ENCODE results near the gene PLD4.
"Not testable (repeated sequence)": the region's sequence is repeated elsewhere in the genome, so short reads cannot be mapped to it uniquely, and the experiment has no call there.

PLD4 gene

GRCh38 chr14:104887623-104888488 lies 36.8 kb upstream of the PLD4 start:
- TF ChIP-seq, protein P1, sequence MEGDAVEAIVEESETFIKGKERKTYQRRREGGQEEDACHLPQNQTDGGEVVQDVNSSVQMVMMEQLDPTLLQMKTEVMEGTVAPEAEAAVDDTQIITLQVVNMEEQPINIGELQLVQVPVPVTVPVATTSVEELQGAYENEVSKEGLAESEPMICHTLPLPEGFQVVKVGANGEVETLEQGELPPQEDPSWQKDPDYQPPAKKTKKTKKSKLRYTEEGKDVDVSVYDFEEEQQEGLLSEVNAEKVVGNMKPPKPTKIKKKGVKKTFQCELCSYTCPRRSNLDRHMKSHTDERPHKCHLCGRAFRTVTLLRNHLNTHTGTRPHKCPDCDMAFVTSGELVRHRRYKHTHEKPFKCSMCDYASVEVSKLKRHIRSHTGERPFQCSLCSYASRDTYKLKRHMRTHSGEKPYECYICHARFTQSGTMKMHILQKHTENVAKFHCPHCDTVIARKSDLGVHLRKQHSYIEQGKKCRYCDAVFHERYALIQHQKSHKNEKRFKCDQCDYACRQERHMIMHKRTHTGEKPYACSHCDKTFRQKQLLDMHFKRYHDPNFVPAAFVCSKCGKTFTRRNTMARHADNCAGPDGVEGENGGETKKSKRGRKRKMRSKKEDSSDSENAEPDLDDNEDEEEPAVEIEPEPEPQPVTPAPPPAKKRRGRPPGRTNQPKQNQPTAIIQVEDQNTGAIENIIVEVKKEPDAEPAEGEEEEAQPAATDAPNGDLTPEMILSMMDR (conservative IDR thresholded peaks at IDR 0.05; ENCODE audit: control insufficient read depth, insufficient read depth, low read depth, low read length), result no peak
- no peak overlapping the region for H3K4me3 ChIP-seq (ENCODE audit: control insufficient read depth, low read depth, low read length)
- DNase-seq (ENCODE audit: low read depth), result no peak

GRCh38 chr14:104888489-104889374 lies 35.9 kb upstream of the PLD4 start:
- H3K4me3 ChIP-seq (ENCODE audit: control insufficient read depth, low read depth, low read length), result no peak overlapping the region
- TF ChIP-seq, protein P1 (conservative IDR thresholded peaks at IDR 0.05; ENCODE audit: control insufficient read depth, insufficient read depth, low read depth, low read length), result no peak
- DNase-seq (ENCODE audit: low read depth), result no peak

DNA sequence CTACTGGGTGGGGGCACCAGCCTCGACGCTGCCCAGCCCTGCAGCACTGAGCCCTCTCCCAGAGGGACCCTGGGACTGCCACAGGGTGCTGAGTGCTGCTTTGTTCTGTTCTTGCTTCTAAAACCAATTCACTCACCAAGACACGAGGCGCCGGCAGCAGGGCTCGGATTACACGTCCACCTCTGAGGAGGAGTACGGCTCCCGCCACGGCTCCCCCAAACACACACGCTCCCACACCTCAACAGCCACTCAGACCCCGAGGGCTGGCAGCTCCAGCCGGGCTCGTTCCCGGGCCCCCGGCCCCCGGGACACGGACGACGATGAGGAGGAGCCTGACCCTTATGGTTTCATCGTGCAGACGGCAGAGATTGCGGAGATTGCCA lies 35.3 kb upstream of the PLD4 start:
- TF ChIP-seq, protein P1 (conservative IDR thresholded peaks at IDR 0.05; ENCODE audit: control insufficient read depth, insufficient read depth, low read depth, low read length), result no peak
- no peak for DNase-seq (ENCODE audit: low read depth)
- no peak overlapping the region for H3K4me3 ChIP-seq (ENCODE audit: control insufficient read depth, low read depth, low read length)

GRCh38 chr14:104890292-104890691 lies 34.4 kb upstream of the PLD4 start:
- not testable (repeated sequence) for H3K4me3 ChIP-seq (ENCODE audit: control insufficient read depth, low read depth, low read length); DNase-seq (ENCODE audit: low read depth)

DNA sequence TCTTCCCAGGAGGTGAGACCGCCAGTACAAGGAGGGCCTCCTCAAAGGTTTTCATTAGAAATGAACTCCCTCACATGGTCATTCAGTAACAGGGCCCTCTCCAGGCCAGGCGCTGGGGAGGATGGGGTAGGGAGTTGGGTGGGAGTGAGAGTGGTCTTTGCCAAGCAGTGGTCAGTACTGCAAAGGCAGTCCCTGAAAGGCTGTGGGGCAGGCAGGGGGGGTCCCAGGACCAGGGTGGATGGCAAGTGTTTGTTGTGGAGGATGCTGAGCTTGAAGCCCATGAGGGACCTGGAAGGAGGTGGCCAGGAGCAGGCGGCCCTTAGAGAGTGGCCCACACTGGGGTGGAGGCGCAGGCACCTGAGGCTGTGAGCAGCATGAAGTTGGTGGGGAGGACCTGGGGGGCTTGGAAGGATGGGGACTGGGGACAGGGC lies 33.5 kb upstream of the PLD4 start:
- DNase-seq (ENCODE audit: low read depth), result no peak
- TF ChIP-seq, protein P1 (conservative IDR thresholded peaks at IDR 0.05; ENCODE audit: control insufficient read depth, insufficient read depth, low read depth, low read length), result no peak
- no peak overlapping the region for H3K4me3 ChIP-seq (ENCODE audit: control insufficient read depth, low read depth, low read length)

GRCh38 chr14:104891664-104892530 lies 32.8 kb upstream of the PLD4 start:
- no peak overlapping the region for H3K4me3 ChIP-seq (ENCODE audit: control insufficient read depth, low read depth, low read length)
- DNase-seq (ENCODE audit: low read depth), result no peak
- TF ChIP-seq, protein P1 (conservative IDR thresholded peaks at IDR 0.05; ENCODE audit: control insufficient read depth, insufficient read depth, low read depth, low read length), result no peak
